C4-2B (cell line): Measurements from ENCODE around the gene ARHGEF19.

Experiments used
- ZFX ChIP-seq: fragments of 450-650 bp; IDR thresholded peaks from 2 replicates; pipeline ENCODE4 v1.6.1; 2017
- TF ChIP-seq, protein P1 (sequence below): fragments of 450-650 bp; conservative IDR thresholded peaks from 2 replicates; pipeline ENCODE4 v1.5.1; 2017; ENCODE audit warnings: mild to moderate bottlenecking

GRCh38 chr1:16165548-16165947, 46.9 kb downstream of the ARHGEF19 start:
- TF ChIP-seq, protein P1, sequence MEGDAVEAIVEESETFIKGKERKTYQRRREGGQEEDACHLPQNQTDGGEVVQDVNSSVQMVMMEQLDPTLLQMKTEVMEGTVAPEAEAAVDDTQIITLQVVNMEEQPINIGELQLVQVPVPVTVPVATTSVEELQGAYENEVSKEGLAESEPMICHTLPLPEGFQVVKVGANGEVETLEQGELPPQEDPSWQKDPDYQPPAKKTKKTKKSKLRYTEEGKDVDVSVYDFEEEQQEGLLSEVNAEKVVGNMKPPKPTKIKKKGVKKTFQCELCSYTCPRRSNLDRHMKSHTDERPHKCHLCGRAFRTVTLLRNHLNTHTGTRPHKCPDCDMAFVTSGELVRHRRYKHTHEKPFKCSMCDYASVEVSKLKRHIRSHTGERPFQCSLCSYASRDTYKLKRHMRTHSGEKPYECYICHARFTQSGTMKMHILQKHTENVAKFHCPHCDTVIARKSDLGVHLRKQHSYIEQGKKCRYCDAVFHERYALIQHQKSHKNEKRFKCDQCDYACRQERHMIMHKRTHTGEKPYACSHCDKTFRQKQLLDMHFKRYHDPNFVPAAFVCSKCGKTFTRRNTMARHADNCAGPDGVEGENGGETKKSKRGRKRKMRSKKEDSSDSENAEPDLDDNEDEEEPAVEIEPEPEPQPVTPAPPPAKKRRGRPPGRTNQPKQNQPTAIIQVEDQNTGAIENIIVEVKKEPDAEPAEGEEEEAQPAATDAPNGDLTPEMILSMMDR: no peak
- TF ChIP-seq ZFX: no peak
